ENCODE data around the gene MYH11.

MYH11 gene

DNA sequence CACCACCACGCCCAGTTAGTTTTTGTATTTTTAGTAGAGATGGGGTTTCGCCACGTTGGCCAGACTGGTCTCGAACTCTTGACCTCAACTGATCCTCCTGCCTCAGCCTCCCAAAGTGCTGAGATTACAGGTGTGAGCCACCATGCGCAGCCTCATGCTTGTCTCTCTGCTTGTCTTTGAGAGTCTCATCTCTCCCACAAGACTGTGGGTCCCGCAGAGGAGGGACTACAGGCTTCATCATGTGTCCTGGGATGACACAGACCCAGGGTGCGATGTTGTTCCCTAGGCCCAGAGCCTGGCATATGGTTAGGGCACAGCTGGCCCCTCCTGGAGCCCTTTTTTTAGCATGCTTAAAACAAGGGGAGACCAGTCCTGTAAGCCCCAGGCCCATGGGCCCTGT is 104.9 kb downstream of the MYH11 start:
- ChIA-PET POLR2A (no interaction called here), CTCF (no interaction called here)
- TF ChIP-seq, protein P1, sequence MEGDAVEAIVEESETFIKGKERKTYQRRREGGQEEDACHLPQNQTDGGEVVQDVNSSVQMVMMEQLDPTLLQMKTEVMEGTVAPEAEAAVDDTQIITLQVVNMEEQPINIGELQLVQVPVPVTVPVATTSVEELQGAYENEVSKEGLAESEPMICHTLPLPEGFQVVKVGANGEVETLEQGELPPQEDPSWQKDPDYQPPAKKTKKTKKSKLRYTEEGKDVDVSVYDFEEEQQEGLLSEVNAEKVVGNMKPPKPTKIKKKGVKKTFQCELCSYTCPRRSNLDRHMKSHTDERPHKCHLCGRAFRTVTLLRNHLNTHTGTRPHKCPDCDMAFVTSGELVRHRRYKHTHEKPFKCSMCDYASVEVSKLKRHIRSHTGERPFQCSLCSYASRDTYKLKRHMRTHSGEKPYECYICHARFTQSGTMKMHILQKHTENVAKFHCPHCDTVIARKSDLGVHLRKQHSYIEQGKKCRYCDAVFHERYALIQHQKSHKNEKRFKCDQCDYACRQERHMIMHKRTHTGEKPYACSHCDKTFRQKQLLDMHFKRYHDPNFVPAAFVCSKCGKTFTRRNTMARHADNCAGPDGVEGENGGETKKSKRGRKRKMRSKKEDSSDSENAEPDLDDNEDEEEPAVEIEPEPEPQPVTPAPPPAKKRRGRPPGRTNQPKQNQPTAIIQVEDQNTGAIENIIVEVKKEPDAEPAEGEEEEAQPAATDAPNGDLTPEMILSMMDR (IDR thresholded peaks at IDR 0.05; ENCODE audit: control extremely low read depth, extremely low read depth, low read depth, missing control alignments): no peak
- DNase-seq (ENCODE audit: extremely low spot score): no peak

GRCh38 chr16:15749985-15750384 is 106.8 kb downstream of the MYH11 start:
- ChIA-PET POLR2A (no interaction called here), CTCF (no interaction called here)
- TF ChIP-seq, protein P1 (IDR thresholded peaks at IDR 0.05; ENCODE audit: control extremely low read depth, extremely low read depth, low read depth, missing control alignments): no peak
- no peak for DNase-seq (ENCODE audit: extremely low spot score)

DNA sequence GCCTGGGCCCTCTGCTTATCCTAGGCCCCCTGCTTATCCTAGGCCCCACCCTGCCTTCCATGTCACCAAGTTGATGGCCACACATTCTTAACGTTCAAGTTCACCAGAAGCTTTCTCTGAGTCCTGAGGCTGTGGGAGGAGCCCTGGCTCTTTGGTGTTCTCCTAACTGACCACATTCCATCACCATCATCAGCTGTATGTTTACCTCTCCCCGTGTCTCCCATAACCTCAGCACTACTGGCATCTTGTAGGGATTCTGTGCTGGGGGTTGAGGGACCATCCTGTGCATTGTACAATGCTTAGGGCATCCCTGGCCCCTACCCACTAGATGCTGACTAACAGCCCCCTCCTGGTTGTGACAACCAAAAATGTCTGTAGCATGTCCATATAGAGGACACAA is 107.5 kb downstream of the MYH11 start:
- POLR2A ChIA-PET: no interaction called here
- TF ChIP-seq, protein P1 (IDR thresholded peaks at IDR 0.05; ENCODE audit: control extremely low read depth, extremely low read depth, low read depth, missing control alignments): no peak
- CTCF ChIA-PET: no interaction called here
- DNase-seq (ENCODE audit: extremely low spot score): no peak

DNA sequence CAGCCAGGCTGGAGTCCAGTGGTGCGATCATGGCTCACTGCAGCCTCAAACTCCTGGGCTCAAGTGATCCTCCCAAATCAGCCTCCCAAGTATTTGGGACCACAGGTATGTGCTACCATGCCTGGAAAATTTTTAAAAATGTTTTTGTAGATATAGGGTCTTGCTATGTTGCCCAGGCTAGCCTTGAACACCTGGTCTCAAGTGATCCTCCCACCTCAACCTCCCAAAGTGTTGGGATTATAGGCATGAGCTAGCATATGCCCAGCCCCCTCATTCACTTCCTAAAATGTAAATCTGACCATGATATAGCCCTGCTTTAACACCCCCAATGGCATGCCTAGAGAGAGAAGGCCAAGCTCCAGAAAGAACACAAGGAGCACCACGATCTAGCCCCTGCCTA is 108.2 kb downstream of the MYH11 start:
- TF ChIP-seq, protein P1 (IDR thresholded peaks at IDR 0.05; ENCODE audit: control extremely low read depth, extremely low read depth, low read depth, missing control alignments): no peak
- DNase-seq (ENCODE audit: extremely low spot score): no peak
- CTCF ChIA-PET: no interaction called here
- POLR2A ChIA-PET: no interaction called here

DNA sequence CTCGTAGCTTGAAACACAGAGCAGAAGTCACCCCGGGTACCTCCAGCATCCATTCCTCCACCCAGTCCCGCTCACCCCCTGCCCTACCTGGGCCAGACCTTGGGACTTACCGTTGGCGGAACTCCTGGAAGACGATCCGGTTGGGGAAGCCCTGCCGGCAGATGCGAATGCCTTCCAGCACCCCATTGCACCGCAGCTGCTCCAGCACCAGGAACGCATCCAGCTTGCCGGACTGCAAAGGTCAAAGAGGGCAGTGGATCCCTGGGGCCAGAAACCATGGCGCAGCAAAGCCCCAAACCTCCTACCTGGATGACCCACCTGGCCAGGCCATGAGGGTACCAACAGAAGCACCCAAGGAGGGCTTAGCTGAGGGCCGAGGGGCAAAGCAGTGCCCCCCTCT is 108.9 kb downstream of the MYH11 start:
- no peak for DNase-seq (ENCODE audit: extremely low spot score)
- CTCF ChIA-PET: interaction anchor here (1.0 kb wide), 1 partner anchor 18 kb away, joined by 3 read pairs; no protein-coding TSS in a partner anchor
- POLR2A ChIA-PET: no interaction called here
- TF ChIP-seq, protein P1 (IDR thresholded peaks at IDR 0.05; ENCODE audit: control extremely low read depth, extremely low read depth, low read depth, missing control alignments): no peak

DNA sequence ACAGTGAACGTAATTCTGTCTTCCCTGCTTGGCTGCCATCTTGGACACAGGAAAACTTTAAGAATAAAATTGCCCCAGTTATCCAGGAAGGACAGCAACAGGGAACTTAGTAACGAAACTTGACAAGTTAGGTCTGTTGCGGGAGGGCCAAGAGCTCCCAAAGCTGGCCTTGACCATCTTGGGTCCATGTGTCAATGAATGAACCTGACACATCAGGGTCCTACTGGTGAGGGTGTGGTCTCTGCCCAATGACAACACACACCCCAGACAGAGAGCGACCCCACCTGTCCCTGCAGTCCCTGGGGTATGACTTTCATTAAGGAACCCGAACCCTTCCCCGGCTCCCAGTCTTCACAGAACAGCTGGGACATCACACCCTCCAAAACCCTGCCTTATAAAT is 110.5 kb downstream of the MYH11 start:
- POLR2A ChIA-PET: no interaction called here
- TF ChIP-seq, protein P1 (IDR thresholded peaks at IDR 0.05; ENCODE audit: control extremely low read depth, extremely low read depth, low read depth, missing control alignments): no peak
- CTCF ChIA-PET: interaction anchor here (1.6 to 4.5 kb wide), 2 partner anchors 10 to 11 kb away, joined by 4 to 17 read pairs; no protein-coding TSS in a partner anchor
- no peak for DNase-seq (ENCODE audit: extremely low spot score)

- POLR2A ChIA-PET: no interaction called here
Observed at GRCh38 chr16:15743657-15744056, 113.2 kb downstream of the MYH11 start.

More at GRCh38 chr16:15743657-15744056, 113.2 kb downstream of the MYH11 start:
- TF ChIP-seq, protein P1 (IDR thresholded peaks at IDR 0.05; ENCODE audit: control extremely low read depth, extremely low read depth, low read depth, missing control alignments): no peak
- no peak for DNase-seq (ENCODE audit: extremely low spot score)
- CTCF ChIA-PET: interaction anchor here (4.5 kb wide), 1 partner anchor 12 kb away, joined by 17 read pairs; no protein-coding TSS in a partner anchor
